GM10266 (cell line): ENCODE data around the gene EHMT2.
"Not testable (repeated sequence)": the region's sequence is repeated elsewhere in the genome, so short reads cannot be mapped to it uniquely, and the experiment has no call there.

Source experiments
- DNase-seq: peaks from one replicate; pipeline ENCODE4 v3.0.0; 2012; ENCODE audit errors: extremely low spot score
- CTCF ChIP-seq: IDR thresholded peaks from 2 replicates; pipeline ENCODE4 v1.5.1; 2012; ENCODE audit warnings: mild to moderate bottlenecking, low read depth; ENCODE audit not compliant: control insufficient read depth, insufficient read depth; ENCODE audit errors: missing control alignments

The EHMT2 gene

DNA sequence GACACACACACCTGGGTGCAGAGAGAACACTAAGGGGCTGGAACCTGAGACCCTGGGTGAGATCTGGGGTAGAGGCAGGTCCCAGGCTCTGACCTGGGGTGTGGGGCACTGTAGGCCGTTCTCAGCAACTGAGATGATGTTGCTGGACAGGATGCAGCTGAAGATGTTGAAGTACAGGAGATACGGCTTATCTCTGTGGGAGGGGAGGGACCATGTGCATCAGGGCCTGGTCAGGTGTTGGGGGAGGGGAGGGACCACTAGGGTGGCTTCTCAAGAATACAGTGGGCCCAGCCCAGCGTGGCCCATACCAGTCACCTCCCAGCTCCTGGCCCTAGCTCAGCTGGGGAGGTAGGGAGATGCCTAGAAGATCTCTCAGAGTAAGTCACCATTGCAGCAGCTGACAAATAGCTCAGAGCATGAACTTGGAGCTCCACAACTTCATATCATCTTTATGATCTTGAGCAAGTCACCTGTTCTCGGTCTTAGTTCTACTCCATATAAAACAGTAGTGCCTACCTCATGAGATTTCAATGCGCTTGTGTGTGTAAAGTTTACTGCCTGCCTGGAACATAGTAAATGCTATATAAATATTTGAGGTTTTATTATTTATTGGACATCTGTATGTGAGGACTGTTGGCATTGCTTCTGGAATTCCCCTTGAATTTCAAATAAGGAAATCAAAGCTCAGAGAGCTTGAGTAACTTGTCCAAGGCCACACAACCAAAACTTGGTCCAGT is 22.5 kb downstream of the EHMT2 start:
- DNase-seq = no peak
- TF ChIP-seq CTCF = no peak

DNA sequence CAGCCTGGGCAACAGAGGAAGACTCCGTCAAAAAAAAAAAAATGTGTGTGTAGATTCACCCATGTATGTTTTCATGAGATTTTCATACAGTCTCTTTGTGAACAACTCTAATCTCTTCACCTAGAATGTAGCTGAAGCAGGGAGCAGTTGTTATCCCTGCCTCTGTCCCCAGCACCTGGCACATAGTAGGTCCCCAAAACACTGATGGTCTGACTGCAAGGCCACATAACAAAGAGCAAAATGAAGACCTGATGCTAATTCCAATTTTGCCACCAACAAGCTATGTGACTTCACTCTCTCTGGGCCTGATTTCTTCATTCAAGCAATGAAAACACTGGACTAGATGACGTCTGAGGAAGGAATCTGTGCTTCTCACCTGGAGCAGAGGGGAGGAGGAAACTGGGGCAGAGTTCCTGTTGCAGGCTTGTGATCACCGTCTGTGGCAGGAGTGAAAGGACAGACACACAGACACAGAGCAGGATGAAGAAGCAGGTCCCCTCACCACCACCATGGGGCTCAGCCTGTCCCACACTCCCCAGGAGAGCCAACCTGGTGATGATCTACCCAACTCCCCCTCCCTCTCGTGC is 23.3 kb downstream of the EHMT2 start:
- DNase-seq = no peak
- TF ChIP-seq CTCF = no peak

DNA sequence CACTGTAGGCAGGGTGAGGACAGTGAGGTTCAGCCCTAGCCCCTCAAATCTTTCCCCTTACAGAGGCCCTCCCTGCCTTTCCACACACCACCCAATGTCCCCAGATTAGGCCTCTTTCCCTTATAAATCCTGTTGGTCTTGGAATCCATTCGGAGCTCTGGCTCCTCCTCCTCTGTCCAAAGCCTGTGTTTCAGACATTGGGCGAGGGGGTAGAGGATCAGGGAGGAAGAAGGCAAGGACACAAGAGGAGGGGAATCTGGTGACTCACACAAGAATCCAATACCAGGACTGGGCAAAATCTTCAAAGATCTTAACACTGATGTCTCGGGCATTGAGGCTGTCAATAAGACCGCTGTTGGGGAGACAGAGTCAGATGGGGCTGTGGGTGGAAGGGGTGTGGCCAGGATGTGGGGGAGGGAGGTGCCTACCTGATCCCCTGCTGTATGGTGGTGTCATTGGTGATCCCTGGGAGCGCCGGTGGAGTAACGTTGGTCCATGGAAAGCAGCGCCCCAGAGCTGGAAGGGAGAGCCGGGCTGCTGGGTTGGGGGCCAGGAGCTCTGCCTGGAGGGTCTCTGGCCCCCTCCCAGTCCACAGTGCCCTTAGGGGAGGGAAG is 26.3 kb downstream of the EHMT2 start:
- DNase-seq = no peak
- TF ChIP-seq CTCF = no peak

DNA sequence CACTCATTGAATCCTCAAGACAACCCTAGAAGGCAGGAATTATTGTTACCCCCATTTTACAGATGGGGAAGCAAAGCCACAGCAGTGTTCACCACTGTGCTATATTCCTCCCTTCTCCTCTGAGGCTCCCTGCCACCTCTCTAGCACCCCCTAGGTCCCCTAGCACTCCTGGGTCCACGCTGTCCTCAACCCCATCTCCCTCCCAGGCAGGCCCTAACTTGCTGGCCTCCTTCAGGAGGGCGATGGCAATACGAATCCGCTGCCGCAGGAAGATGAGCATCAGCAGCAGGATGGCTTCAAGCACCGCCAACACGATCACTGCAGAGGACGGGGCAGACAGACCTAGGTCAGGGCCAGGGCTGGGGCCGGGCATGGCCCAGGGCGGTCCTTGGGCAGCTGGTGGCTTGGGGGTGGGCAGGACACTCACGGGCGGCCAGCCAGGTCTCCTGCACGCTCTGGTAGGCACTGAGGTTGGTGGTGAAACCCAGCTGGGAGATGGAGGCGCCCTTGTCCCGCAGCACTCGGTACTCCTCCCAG is 27.0 kb downstream of the EHMT2 start:
- TF ChIP-seq CTCF = no peak

GRCh38 chr6:31869343-31869742 is 28.2 kb downstream of the EHMT2 start:
- no peak for TF ChIP-seq CTCF
- no peak for DNase-seq

More for the DNA sequence above, 27.0 kb downstream of the EHMT2 start:
- DNase-seq = no peak

- DNase-seq = not testable (repeated sequence)
These were observed 28.9 kb downstream of the EHMT2 start for GRCh38 chr6:31868658-31868971.

GRCh38 chr6:31865205-31866118 is 32.0 kb downstream of the EHMT2 start:
- no peak for TF ChIP-seq CTCF
- DNase-seq = no peak
